Measurements from ENCODE around the gene HES7. TPM values are rescaled to one million over a fixed set of nuclear protein-coding genes. Genes with fewer than 3 reads are reported as not detected.

HES7 gene
- total and polyA plus RNA-seq, 9 donors: 0.11 to 0.97 (median 0.74) TPM; not detected in 2

- Histone ChIP-seq H3K36me3 (no peaks in the 10 kb centered on the region), H3K27me3 (no peaks in the 10 kb centered on the region), H3K4me3 (peak within 1 kb of the TSS; percentile 77), H3K4me1 (ENCODE audit: insufficient read depth) (peaks cover 16% of the 10 kb centered on the region), H3K27ac (peak within 1 kb of the TSS; percentile 99 to 100), H3K9me3 (no peaks in the 10 kb centered on the region)
- DNase-seq: peak; percentile 83 to 93 (median 88)
- intact Hi-C loops (cut with DNase I): loop anchor here in 2 of 4 donors (2.0 kb wide), 2 partner anchors 40 to 56 kb away; no protein-coding TSS in a partner anchor
- TF ChIP-seq CTCF (IDR thresholded peaks at IDR 0.05) (peak in 2 of 3 donors; percentile 17 to 23), EP300 (IDR thresholded peaks at IDR 0.05) (no peak), POLR2A (IDR thresholded peaks at IDR 0.05) (peak; percentile 95)
- 0 to 3% (median 1%) methylated on average over 13 to 75 of the region's 75 CpGs for WGBS, 3 donors
Measured at GRCh38 chr17:8162233-8162996, 38.5 kb upstream of the HES7 start, which contains the start of gene VAMP2. Gene VAMP2 (minus strand): TSS chr17:8162948. CDS start chr17:8162879, 69 bp downstream.

- peak in 2 of 5 donors; percentile 51 to 57 for DNase-seq
- no peaks in the 10 kb centered on the region for H3K9me3 ChIP-seq
- TF ChIP-seq CTCF (IDR thresholded peaks at IDR 0.05) (no peak), POLR2A (IDR thresholded peaks at IDR 0.05) (no peak), EP300 (IDR thresholded peaks at IDR 0.05) (no peak)
- H3K4me3 ChIP-seq: peak overlapping the region; percentile 77
- 35 to 47% (median 37%) methylated on average over 19 of the region's 19 CpGs for WGBS, 3 donors
- no peaks in the 10 kb centered on the region for H3K36me3 ChIP-seq
- peak overlapping the region; percentile 99 to 100 for H3K27ac ChIP-seq
- H3K4me1 ChIP-seq (ENCODE audit: insufficient read depth): peaks cover 16% of the 10 kb centered on the region
- intact Hi-C loops (cut with DNase I): loop anchor here in 2 of 4 donors (2.0 kb wide), 3 partner anchors 23 to 57 kb away; no protein-coding TSS in a partner anchor
- H3K27me3 ChIP-seq: no peaks in the 10 kb centered on the region
Measured at GRCh38 chr17:8161289-8162232, 37.7 kb upstream of the HES7 start.

- H3K4me1 ChIP-seq (ENCODE audit: insufficient read depth): peaks cover 16% of the 10 kb centered on the region
- no peaks in the 10 kb centered on the region for H3K36me3 ChIP-seq
- no peak for DNase-seq
- no peaks in the 10 kb centered on the region for H3K9me3 ChIP-seq
- no peaks in the 10 kb centered on the region for H3K27me3 ChIP-seq
- no peak overlapping the region for H3K4me3 ChIP-seq
- no peak for TF ChIP-seq EP300 (IDR thresholded peaks at IDR 0.05)
- no peak for TF ChIP-seq CTCF (IDR thresholded peaks at IDR 0.05)
- TF ChIP-seq POLR2A (IDR thresholded peaks at IDR 0.05): no peak
- intact Hi-C loops (cut with DNase I): loop anchor here in 1 of 4 donors (2.0 kb wide), 1 partner anchor 22 kb away; no protein-coding TSS in a partner anchor
- 45 to 53% (median 49%) methylated on average over 5 of the region's 5 CpGs for WGBS, 3 donors
- H3K27ac ChIP-seq: peak overlapping the region; percentile 99 to 100
Measured at GRCh38 chr17:8160741-8161221, 36.9 kb upstream of the HES7 start.

- WGBS, 3 donors: 61 to 68% (median 65%) methylated on average over 3 to 4 of the region's 4 CpGs
- no peak for TF ChIP-seq CTCF (IDR thresholded peaks at IDR 0.05)
- no peak for TF ChIP-seq POLR2A (IDR thresholded peaks at IDR 0.05)
- TF ChIP-seq EP300 (IDR thresholded peaks at IDR 0.05): no peak
- Histone ChIP-seq H3K4me3 (no peak overlapping the region), H3K9me3 (no peaks in the 10 kb centered on the region), H3K36me3 (no peaks in the 10 kb centered on the region), H3K4me1 (ENCODE audit: insufficient read depth) (peaks cover 16% of the 10 kb centered on the region), H3K27me3 (no peaks in the 10 kb centered on the region), H3K27ac (peak overlapping the region in 1 of 2 donors; percentile 100)
- intact Hi-C loops (cut with DNase I): loop anchor here in 1 of 4 donors (2.0 kb wide), 1 partner anchor 21 kb away; no protein-coding TSS in a partner anchor
- DNase-seq: no peak
Measured at GRCh38 chr17:8160224-8160577, 36.3 kb upstream of the HES7 start.

Data from ovary (tissue), 9 donors.